Measurements from ENCODE around the gene OSBPL5.

OSBPL5 gene

DNA sequence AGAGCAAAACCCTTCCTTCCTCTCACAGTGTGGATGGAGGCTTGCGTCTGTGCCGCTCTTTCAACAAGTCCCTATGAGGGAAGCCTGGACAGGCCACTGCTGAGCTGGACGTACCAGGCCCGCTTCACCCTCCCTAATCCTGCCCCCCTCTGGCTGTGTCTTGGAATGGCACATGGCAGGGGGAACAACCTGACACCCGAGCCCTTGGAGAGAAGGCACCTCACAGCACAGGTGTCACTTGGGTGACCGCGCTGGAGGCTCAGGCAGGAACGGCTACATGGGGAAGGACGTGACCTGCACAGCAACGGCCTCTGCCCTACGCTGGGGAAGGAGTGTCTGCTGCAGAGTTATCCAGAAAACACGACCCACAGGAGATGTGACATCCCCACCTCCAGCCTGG is 118.9 kb downstream of the OSBPL5 start:
- H3K4me3 ChIP-seq (ENCODE audit: low read depth in 1 of 2, low read length in 1 of 2), result no peak overlapping the region
- peak overlapping the region; percentile 39 for H3K27ac ChIP-seq
- no peaks in the 10 kb centered on the region for H3K27me3 ChIP-seq
- no peaks in the 10 kb centered on the region for H3K9me3 ChIP-seq
- H3K4me1 ChIP-seq (ENCODE audit: control insufficient read depth in 1 of 2, insufficient read depth in 1 of 2, low read depth in 1 of 2, low read length in 1 of 2), result peaks cover 9 to 12% of the 10 kb centered on the region in 2 experiments
- TF ChIP-seq, protein P1, sequence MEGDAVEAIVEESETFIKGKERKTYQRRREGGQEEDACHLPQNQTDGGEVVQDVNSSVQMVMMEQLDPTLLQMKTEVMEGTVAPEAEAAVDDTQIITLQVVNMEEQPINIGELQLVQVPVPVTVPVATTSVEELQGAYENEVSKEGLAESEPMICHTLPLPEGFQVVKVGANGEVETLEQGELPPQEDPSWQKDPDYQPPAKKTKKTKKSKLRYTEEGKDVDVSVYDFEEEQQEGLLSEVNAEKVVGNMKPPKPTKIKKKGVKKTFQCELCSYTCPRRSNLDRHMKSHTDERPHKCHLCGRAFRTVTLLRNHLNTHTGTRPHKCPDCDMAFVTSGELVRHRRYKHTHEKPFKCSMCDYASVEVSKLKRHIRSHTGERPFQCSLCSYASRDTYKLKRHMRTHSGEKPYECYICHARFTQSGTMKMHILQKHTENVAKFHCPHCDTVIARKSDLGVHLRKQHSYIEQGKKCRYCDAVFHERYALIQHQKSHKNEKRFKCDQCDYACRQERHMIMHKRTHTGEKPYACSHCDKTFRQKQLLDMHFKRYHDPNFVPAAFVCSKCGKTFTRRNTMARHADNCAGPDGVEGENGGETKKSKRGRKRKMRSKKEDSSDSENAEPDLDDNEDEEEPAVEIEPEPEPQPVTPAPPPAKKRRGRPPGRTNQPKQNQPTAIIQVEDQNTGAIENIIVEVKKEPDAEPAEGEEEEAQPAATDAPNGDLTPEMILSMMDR (IDR thresholded peaks at IDR 0.05), result no peak
- H3K36me3 ChIP-seq, result peaks cover 72% of the 10 kb centered on the region

DNA sequence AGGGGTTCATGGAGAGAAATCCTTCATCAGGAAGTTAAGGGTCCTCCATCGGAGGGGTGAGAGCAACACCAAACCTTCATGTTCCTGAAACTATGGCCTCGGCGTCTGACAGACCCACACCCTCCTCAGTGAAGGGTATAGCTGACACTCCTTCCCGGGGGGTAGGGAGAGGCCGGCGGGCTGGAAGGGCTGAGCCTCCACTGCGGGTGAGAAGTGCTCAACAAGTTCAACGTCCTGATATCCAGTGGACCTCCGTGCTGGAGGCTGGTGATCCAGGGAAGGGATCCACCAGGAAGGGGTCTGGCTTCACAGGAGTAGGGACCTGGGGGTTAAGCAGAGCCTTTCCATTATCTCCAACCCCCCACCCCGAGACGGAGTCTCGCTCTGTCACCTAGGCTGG is 120.2 kb downstream of the OSBPL5 start:
- peaks cover 84% of the 10 kb centered on the region for H3K36me3 ChIP-seq
- H3K27ac ChIP-seq, result no peak overlapping the region
- no peak overlapping the region for H3K4me3 ChIP-seq (ENCODE audit: low read depth in 1 of 2, low read length in 1 of 2)
- TF ChIP-seq, protein P1 (IDR thresholded peaks at IDR 0.05), result no peak
- peaks cover 9 to 12% of the 10 kb centered on the region in 2 experiments for H3K4me1 ChIP-seq (ENCODE audit: control insufficient read depth in 1 of 2, insufficient read depth in 1 of 2, low read depth in 1 of 2, low read length in 1 of 2)
- no peaks in the 10 kb centered on the region for H3K9me3 ChIP-seq
- no peaks in the 10 kb centered on the region for H3K27me3 ChIP-seq

- Histone ChIP-seq H3K9me3 (no peaks in the 10 kb centered on the region), H3K27me3 (no peaks in the 10 kb centered on the region), H3K36me3 (peaks cover 86% of the 10 kb centered on the region), H3K4me1 (ENCODE audit: control insufficient read depth in 1 of 2, insufficient read depth in 1 of 2, low read depth in 1 of 2, low read length in 1 of 2) (peaks cover 9 to 12% of the 10 kb centered on the region in 2 experiments), H3K4me3 (ENCODE audit: low read depth in 1 of 2, low read length in 1 of 2) (no peak overlapping the region), H3K27ac (no peak overlapping the region)
- TF ChIP-seq, protein P1 (IDR thresholded peaks at IDR 0.05), result no peak
Measured at GRCh38 chr11:3044004-3044403, 121.1 kb downstream of the OSBPL5 start.

GRCh38 chr11:3043315-3043871 is 121.7 kb downstream of the OSBPL5 start:
- Histone ChIP-seq H3K4me1 (ENCODE audit: control insufficient read depth in 1 of 2, insufficient read depth in 1 of 2, low read depth in 1 of 2, low read length in 1 of 2) (peaks cover 9 to 12% of the 10 kb centered on the region in 2 experiments), H3K27ac (no peak overlapping the region), H3K27me3 (no peaks in the 10 kb centered on the region), H3K9me3 (no peaks in the 10 kb centered on the region), H3K36me3 (peaks cover 92% of the 10 kb centered on the region), H3K4me3 (ENCODE audit: low read depth in 1 of 2, low read length in 1 of 2) (no peak overlapping the region)
- TF ChIP-seq, protein P1 (IDR thresholded peaks at IDR 0.05), result no peak

DNA sequence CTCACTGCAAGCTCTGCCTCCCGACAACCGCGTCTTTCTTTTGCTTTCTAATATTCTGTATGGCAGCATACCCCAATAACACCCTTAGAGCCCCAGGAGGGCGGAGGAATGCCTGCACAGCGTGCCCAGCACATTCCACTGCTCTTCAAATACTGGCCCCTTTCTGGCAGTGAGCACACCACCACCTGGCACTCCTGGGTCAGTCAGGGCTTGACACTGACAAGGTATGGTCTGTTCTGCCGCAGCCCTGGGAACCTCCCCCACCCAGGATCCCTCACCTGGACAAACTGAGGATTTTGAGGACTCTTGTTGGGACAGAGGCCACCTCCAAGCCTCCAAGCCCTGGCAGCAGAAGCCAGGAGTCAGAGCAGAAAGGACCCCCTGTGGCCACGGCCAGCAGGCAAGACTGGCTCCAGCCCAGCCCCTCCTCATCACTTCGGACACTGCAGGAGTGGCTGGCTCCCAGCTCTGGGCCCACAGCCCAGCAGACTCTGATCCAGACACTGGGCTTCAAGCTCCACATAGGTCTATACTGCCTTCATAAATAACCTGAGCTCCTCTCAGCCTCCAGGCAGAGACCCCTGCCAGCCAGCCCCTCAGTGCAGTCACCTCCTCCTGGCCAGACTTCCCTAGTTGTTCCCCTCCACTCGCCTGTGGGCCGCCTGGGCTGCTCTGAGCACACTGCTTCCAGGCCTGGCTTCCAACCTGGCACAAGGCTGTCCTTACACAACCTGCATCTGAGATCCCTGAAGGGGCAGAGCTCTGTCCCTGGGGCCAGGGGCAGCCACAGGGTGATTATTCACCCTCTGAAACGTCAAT is 122.4 kb downstream of the OSBPL5 start:
- peaks cover 96% of the 10 kb centered on the region for H3K36me3 ChIP-seq
- H3K4me3 ChIP-seq (ENCODE audit: low read depth in 1 of 2, low read length in 1 of 2), result no peak overlapping the region
- no peaks in the 10 kb centered on the region for H3K9me3 ChIP-seq
- no peaks in the 10 kb centered on the region for H3K27me3 ChIP-seq
- H3K27ac ChIP-seq, result no peak overlapping the region
- H3K4me1 ChIP-seq (ENCODE audit: control insufficient read depth in 1 of 2, insufficient read depth in 1 of 2, low read depth in 1 of 2, low read length in 1 of 2), result peaks cover 9 to 12% of the 10 kb centered on the region in 2 experiments
- TF ChIP-seq, protein P1 (IDR thresholded peaks at IDR 0.05), result no peak

Data from neutrophil (primary cell).